Neural crest cell (in vitro differentiated cells): ENCODE measurements around the gene RNF148. TPM values are rescaled to one million over a fixed set of nuclear protein-coding genes. Genes with fewer than 3 reads are reported as not detected.

Experiments used
- DNase-seq: peaks from one replicate; pipeline ENCODE4 v3.0.0; 2021; ENCODE audit warnings: low read depth, mixed read lengths, low spot score
- H3K27ac Mint-ChIP-seq: one replicate; pipeline ENCODE4 v1.8.0; 2021; ENCODE audit warnings: mild to moderate bottlenecking, mixed read lengths; ENCODE audit not compliant: unreplicated experiment
- H3K27me3 Mint-ChIP-seq: 2 replicates; pipeline ENCODE4 v1.8.0; 2021; ENCODE audit warnings: low read depth, mild to moderate bottlenecking, mixed read lengths
- H3K36me3 Mint-ChIP-seq: 2 replicates; pipeline ENCODE4 v1.8.0; 2021; ENCODE audit warnings: low read depth, mild to moderate bottlenecking, mixed read lengths
- H3K4me1 Mint-ChIP-seq: 2 replicates; pipeline ENCODE4 v1.8.0; 2021; ENCODE audit warnings: mixed read lengths
- H3K4me3 Mint-ChIP-seq: one replicate; pipeline ENCODE4 v1.8.0; 2021; ENCODE audit warnings: mild to moderate bottlenecking, mixed read lengths
- H3K9me3 Mint-ChIP-seq: 2 replicates; pipeline ENCODE4 v1.8.0; 2021; ENCODE audit warnings: mixed read lengths
- total RNA-seq: library from RNA; stranded (reverse); gene quantifications from 2 replicates; pipeline ENCODE4 v1.2.1, GENCODE V29; 2021
- TF ChIP-seq, protein P1 (sequence below): fragments of 200-600 bp; sonication (generic); conservative IDR thresholded peaks from 2 replicates; pipeline ENCODE4 v1.5.0; 2021; ENCODE audit warnings: antibody characterized with exemption, mild to moderate bottlenecking

The RNF148 gene
- total RNA-seq, 1 donor from 2014 or later: not detected

DNA sequence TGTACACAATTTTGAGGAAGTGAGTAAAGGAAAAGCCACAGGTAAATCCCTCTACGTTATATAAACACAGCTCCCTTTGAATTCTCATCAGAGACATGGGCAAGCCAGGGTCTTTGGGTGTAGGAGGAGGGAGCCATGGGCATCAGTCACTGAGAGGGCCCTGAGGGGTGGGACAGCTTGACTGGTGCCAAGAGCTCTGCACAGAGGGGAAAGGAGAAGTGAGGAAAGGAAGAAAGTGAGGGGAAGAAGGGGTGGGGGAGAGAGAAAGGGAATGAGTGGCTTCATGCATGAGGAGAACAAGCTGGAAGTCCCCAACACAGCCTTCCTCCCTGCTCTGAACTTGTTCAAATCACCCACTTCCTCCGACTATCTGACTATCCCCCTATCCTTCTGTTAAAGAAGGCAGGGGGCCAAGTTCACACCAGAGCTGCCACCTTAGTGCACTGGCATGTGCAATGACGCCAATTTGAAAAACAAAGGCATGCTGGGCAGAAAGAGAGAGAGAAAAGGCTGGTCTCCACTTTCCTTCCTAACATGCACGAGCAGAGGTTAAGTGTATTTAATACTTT is 16.4 kb upstream of the RNF148 start:
- Mint-ChIP-seq H3K4me1 (no peaks in the 10 kb centered on the region), H3K4me3 (no peak overlapping the region), H3K27ac (no peak overlapping the region), H3K9me3 (no peaks in the 10 kb centered on the region), H3K36me3 (no peaks in the 10 kb centered on the region), H3K27me3 (no peaks in the 10 kb centered on the region)
- DNase-seq: no peak
- TF ChIP-seq, protein P1, sequence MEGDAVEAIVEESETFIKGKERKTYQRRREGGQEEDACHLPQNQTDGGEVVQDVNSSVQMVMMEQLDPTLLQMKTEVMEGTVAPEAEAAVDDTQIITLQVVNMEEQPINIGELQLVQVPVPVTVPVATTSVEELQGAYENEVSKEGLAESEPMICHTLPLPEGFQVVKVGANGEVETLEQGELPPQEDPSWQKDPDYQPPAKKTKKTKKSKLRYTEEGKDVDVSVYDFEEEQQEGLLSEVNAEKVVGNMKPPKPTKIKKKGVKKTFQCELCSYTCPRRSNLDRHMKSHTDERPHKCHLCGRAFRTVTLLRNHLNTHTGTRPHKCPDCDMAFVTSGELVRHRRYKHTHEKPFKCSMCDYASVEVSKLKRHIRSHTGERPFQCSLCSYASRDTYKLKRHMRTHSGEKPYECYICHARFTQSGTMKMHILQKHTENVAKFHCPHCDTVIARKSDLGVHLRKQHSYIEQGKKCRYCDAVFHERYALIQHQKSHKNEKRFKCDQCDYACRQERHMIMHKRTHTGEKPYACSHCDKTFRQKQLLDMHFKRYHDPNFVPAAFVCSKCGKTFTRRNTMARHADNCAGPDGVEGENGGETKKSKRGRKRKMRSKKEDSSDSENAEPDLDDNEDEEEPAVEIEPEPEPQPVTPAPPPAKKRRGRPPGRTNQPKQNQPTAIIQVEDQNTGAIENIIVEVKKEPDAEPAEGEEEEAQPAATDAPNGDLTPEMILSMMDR: no peak

DNA sequence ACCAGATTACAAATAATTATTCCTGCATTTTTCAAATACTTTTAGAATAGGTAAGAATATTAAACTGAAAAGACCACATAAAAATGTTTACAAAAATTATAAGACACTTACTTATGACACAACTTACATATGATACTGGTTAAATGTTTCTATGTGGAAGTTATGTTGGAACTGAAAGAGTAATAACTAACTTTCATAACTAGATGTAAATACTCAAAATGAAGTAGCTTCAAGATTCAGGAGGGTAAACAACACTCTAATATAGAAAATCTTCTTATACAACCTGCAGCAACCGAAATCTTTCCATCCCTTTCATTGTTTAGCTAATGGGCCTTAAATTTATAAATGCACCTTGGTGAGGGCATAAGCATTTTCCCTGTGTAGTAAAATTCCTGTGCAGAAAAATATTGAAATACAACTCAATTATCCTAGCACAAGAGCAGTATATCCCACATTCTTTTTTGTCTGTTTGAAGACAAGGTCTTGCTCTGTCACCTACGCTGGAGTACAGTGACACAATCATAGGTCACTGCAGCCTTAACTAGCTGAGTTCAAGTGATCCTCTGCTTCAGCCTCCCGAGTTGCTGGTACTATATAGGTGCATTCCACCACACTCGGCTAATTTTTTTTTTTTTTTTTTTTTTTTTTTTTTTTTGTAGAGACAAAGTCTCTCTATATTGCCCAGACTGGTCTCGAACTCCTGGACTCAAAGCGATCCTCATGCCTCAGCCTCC is 14.8 kb upstream of the RNF148 start:
- no peaks in the 10 kb centered on the region for H3K27me3 Mint-ChIP-seq

DNA sequence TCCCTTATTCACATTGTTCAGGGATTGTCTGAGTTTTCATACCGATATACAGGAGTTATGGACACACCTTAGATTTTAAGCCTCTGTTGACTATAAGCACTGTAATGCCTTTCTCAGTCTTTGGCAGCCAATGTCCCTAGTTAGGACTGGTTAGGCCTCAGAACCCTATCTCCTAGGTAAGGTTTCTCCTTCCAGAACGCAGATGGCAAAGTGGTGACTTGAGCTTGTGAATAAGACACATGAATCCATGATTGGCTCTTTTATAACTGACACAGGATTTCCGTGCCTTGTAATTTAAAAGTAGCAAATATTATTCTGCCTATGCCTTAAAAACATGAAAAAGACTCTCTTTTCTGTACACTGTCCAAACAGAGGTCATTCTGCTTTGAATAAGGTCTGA is 12.5 kb upstream of the RNF148 start:
- DNase-seq: no peak
- Mint-ChIP-seq H3K4me1 (no peaks in the 10 kb centered on the region), H3K27ac (no peak overlapping the region), H3K27me3 (no peaks in the 10 kb centered on the region), H3K9me3 (no peaks in the 10 kb centered on the region), H3K4me3 (no peak overlapping the region), H3K36me3 (no peaks in the 10 kb centered on the region)
- TF ChIP-seq, protein P1: no peak

More for the DNA sequence above, 14.8 kb upstream of the RNF148 start:
- H3K27ac Mint-ChIP-seq: no peak overlapping the region
- no peak overlapping the region for H3K4me3 Mint-ChIP-seq
- TF ChIP-seq, protein P1: no peak
- no peaks in the 10 kb centered on the region for H3K9me3 Mint-ChIP-seq
- no peak for DNase-seq
- no peaks in the 10 kb centered on the region for H3K36me3 Mint-ChIP-seq
- no peaks in the 10 kb centered on the region for H3K4me1 Mint-ChIP-seq

DNA sequence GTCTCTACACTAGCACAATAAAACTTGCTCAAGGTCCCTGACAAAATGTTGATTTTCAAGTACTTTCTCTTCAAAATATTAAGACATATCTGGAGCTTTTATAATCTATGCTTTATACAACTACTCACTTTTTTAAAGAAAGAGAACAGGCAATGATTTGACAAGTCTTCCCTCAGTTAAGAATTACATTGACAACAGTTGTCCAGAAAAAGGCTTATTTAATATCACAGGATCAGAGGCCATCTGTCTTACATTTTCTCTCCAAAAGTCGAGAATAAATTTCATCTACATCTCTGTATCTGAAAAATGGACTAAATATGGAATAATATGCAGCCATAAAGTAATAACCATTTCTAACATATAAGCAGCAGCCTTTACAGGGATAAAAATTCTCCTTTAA is 8.2 kb upstream of the RNF148 start:
- Mint-ChIP-seq H3K27ac (no peak overlapping the region), H3K9me3 (no peaks in the 10 kb centered on the region), H3K36me3 (no peaks in the 10 kb centered on the region), H3K4me3 (no peak overlapping the region), H3K27me3 (no peaks in the 10 kb centered on the region), H3K4me1 (no peaks in the 10 kb centered on the region)
- DNase-seq: no peak
- TF ChIP-seq, protein P1: no peak

DNA sequence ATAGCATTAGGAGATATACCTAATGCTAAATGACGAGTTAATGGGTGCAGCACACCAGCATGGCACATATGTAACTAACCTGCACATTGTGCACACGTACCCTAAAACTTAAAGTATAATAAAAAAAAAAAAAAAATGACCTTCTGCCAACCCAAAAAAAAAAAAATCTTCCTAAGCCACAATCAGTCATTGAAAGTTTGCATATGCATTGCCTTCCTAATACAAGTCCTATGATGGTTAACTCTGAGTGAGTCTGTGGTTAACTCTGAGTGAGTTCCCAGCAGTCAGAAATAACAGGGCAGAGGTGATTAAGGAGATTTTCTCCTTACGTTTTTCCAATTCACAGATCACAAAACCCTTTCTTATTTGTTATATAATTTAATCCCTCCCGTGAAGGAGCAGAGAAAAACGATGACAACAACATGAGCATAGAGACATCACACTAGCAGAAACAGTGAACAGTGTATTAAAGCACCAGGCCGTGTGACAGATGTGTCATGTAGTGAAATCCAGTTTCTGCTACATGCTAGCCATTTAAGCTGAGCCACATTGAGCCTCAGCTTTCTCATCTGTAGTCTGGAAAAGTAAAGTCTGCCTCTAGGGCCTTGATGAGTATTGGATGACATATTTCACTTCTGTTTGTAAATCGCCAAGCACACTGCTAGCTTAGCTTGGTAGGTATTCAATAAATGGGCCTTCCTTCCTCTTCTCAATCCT is 7.4 kb upstream of the RNF148 start:
- no peak overlapping the region for H3K4me3 Mint-ChIP-seq
- H3K27me3 Mint-ChIP-seq: no peaks in the 10 kb centered on the region
- peaks cover 1% of the 10 kb centered on the region for H3K9me3 Mint-ChIP-seq
- H3K27ac Mint-ChIP-seq: no peak overlapping the region
- TF ChIP-seq, protein P1: no peak
- no peaks in the 10 kb centered on the region for H3K4me1 Mint-ChIP-seq
- DNase-seq: no peak
- H3K36me3 Mint-ChIP-seq: no peaks in the 10 kb centered on the region
